IMR-90 (cell line): ENCODE measurements around the gene CROCC.

Source experiments
- RFX5 ChIP-seq: IDR thresholded peaks from 2 replicates; pipeline ENCODE4 v1.8.0; 2012; ENCODE audit warnings: low read depth, mild to moderate bottlenecking, low read length, moderate library complexity
- SMC3 ChIP-seq: fragments of 150-350 bp; IDR thresholded peaks from 2 replicates; pipeline ENCODE4 v1.6.1; 2016; ENCODE audit warnings: low read depth, mild to moderate bottlenecking, antibody characterized with exemption, low read length, moderate library complexity
- TF ChIP-seq, protein P1 (sequence below): conservative IDR thresholded peaks from 2 replicates; pipeline ENCODE4 v1.5.1; 2012; ENCODE audit warnings: mild to moderate bottlenecking, low read depth, low read length, improper control_type of control experiment

- TF ChIP-seq SMC3: no peak
- TF ChIP-seq, protein P1, sequence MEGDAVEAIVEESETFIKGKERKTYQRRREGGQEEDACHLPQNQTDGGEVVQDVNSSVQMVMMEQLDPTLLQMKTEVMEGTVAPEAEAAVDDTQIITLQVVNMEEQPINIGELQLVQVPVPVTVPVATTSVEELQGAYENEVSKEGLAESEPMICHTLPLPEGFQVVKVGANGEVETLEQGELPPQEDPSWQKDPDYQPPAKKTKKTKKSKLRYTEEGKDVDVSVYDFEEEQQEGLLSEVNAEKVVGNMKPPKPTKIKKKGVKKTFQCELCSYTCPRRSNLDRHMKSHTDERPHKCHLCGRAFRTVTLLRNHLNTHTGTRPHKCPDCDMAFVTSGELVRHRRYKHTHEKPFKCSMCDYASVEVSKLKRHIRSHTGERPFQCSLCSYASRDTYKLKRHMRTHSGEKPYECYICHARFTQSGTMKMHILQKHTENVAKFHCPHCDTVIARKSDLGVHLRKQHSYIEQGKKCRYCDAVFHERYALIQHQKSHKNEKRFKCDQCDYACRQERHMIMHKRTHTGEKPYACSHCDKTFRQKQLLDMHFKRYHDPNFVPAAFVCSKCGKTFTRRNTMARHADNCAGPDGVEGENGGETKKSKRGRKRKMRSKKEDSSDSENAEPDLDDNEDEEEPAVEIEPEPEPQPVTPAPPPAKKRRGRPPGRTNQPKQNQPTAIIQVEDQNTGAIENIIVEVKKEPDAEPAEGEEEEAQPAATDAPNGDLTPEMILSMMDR: no peak
- TF ChIP-seq RFX5: no peak
These were observed 80.2 kb downstream of the CROCC start for GRCh38 chr1:17001760-17002523.
